Fibroblast of skin of back (primary cell): ENCODE measurements around the gene MAST4.
"Not testable (repeated sequence)": the region's sequence is repeated elsewhere in the genome, so short reads cannot be mapped to it uniquely, and the experiment has no call there.

Experiments used
- DNase-seq: peaks from one replicate; pipeline ENCODE4 v3.0.0-alpha.2; 2013

The MAST4 gene

GRCh38 chr5:66814146-66814991 lies 218.2 kb downstream of the MAST4 start:
- DNase-seq, result peak; percentile 35

- no peak for DNase-seq
These were observed 222.2 kb downstream of the MAST4 start for GRCh38 chr5:66818304-66818934.

- DNase-seq, result no peak
These were observed 222.7 kb downstream of the MAST4 start for GRCh38 chr5:66818935-66819328.

GRCh38 chr5:66820630-66821207 lies 224.5 kb downstream of the MAST4 start:
- DNase-seq, result no peak

GRCh38 chr5:66821688-66822429 lies 225.7 kb downstream of the MAST4 start:
- no peak for DNase-seq

GRCh38 chr5:66822906-66823305 lies 226.7 kb downstream of the MAST4 start:
- not testable (repeated sequence) for DNase-seq

GRCh38 chr5:66824476-66824875 lies 228.3 kb downstream of the MAST4 start:
- DNase-seq, result no peak

GRCh38 chr5:66826263-66826662 lies 230.1 kb downstream of the MAST4 start:
- no peak for DNase-seq

- no peak for DNase-seq
These were observed 230.5 kb downstream of the MAST4 start for GRCh38 chr5:66826696-66827095.

GRCh38 chr5:66828046-66828547 lies 231.9 kb downstream of the MAST4 start:
- no peak for DNase-seq

GRCh38 chr5:66828548-66829357 lies 232.6 kb downstream of the MAST4 start:
- DNase-seq, result peak; percentile 63

- DNase-seq, result no peak
These were observed 233.1 kb downstream of the MAST4 start for GRCh38 chr5:66829358-66829674.

GRCh38 chr5:66829826-66830225 lies 233.6 kb downstream of the MAST4 start:
- peak; percentile 44 for DNase-seq

GRCh38 chr5:66830636-66831035 lies 234.4 kb downstream of the MAST4 start:
- DNase-seq, result peak; percentile 3

GRCh38 chr5:66839636-66840185 lies 243.5 kb downstream of the MAST4 start:
- DNase-seq, result no peak

GRCh38 chr5:66840511-66841013 lies 244.4 kb downstream of the MAST4 start:
- peak; percentile 5 for DNase-seq

- DNase-seq, result no peak
These were observed 245.1 kb downstream of the MAST4 start for GRCh38 chr5:66841264-66841663.

GRCh38 chr5:66842540-66842939 lies 246.3 kb downstream of the MAST4 start:
- DNase-seq, result no peak

- DNase-seq, result no peak
These were observed 246.9 kb downstream of the MAST4 start for GRCh38 chr5:66843065-66843464.

- DNase-seq, result peak; percentile 55
These were observed 252.8 kb downstream of the MAST4 start for GRCh38 chr5:66848749-66849641.
